Measurements from ENCODE around the gene DMPK. TPM values are rescaled to one million over a fixed set of nuclear protein-coding genes. Genes with fewer than 3 reads are reported as not detected.

Gene DMPK
- total RNA-seq, 1 donor from 2014 or later: 107 TPM

GRCh38 chr19:45809643-45810159 is 27.4 kb upstream of the DMPK start:
- Mint-ChIP-seq H3K36me3 (ENCODE audit: unreplicated experiment) (no peaks in the 10 kb centered on the region), H3K27me3 (ENCODE audit: unreplicated experiment) (no peaks in the 10 kb centered on the region), H3K4me1 (ENCODE audit: low read depth, unreplicated experiment) (peaks cover 2% of the 10 kb centered on the region), H3K9me3 (ENCODE audit: unreplicated experiment) (peaks cover 8% of the 10 kb centered on the region), H3K27ac (ENCODE audit: unreplicated experiment) (peak overlapping the region; percentile 76), H3K4me3 (ENCODE audit: unreplicated experiment) (no peak overlapping the region)
- DNase-seq: no peak
- TF ChIP-seq, protein P1, sequence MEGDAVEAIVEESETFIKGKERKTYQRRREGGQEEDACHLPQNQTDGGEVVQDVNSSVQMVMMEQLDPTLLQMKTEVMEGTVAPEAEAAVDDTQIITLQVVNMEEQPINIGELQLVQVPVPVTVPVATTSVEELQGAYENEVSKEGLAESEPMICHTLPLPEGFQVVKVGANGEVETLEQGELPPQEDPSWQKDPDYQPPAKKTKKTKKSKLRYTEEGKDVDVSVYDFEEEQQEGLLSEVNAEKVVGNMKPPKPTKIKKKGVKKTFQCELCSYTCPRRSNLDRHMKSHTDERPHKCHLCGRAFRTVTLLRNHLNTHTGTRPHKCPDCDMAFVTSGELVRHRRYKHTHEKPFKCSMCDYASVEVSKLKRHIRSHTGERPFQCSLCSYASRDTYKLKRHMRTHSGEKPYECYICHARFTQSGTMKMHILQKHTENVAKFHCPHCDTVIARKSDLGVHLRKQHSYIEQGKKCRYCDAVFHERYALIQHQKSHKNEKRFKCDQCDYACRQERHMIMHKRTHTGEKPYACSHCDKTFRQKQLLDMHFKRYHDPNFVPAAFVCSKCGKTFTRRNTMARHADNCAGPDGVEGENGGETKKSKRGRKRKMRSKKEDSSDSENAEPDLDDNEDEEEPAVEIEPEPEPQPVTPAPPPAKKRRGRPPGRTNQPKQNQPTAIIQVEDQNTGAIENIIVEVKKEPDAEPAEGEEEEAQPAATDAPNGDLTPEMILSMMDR (IDR thresholded peaks at IDR 0.05; ENCODE audit: partially characterized antibody, unreplicated experiment): no peak

DNA sequence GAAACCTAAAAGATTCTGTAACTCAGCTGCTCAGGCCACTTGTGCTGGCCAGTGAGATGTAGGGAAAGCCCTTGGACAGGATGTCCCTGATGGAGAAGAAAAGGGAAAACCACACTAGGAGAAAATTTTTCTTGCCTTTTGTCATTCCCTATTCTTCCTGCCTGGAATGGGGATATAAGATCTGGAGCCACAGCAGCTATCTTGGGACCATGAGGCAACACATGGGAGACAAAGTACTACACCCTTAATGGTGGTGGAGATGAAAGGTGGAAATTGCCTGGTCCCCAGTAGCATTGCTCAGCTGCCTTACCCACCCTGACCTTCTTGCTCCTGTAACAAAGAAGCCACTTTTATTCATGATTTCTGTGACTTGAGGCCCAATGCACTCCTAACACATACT is 23.4 kb upstream of the DMPK start:
- TF ChIP-seq, protein P1 (IDR thresholded peaks at IDR 0.05; ENCODE audit: partially characterized antibody, unreplicated experiment): no peak
- Mint-ChIP-seq H3K27ac (ENCODE audit: unreplicated experiment) (no peak overlapping the region), H3K36me3 (ENCODE audit: unreplicated experiment) (no peaks in the 10 kb centered on the region), H3K27me3 (ENCODE audit: unreplicated experiment) (peaks cover 3% of the 10 kb centered on the region), H3K4me3 (ENCODE audit: unreplicated experiment) (no peak overlapping the region), H3K9me3 (ENCODE audit: unreplicated experiment) (peaks cover 4% of the 10 kb centered on the region), H3K4me1 (ENCODE audit: low read depth, unreplicated experiment) (peaks cover 2% of the 10 kb centered on the region)
- no peak for DNase-seq

- no peak overlapping the region for H3K27ac Mint-ChIP-seq (ENCODE audit: unreplicated experiment)
These were observed 22.6 kb upstream of the DMPK start for GRCh38 chr19:45804959-45805230.

DNA sequence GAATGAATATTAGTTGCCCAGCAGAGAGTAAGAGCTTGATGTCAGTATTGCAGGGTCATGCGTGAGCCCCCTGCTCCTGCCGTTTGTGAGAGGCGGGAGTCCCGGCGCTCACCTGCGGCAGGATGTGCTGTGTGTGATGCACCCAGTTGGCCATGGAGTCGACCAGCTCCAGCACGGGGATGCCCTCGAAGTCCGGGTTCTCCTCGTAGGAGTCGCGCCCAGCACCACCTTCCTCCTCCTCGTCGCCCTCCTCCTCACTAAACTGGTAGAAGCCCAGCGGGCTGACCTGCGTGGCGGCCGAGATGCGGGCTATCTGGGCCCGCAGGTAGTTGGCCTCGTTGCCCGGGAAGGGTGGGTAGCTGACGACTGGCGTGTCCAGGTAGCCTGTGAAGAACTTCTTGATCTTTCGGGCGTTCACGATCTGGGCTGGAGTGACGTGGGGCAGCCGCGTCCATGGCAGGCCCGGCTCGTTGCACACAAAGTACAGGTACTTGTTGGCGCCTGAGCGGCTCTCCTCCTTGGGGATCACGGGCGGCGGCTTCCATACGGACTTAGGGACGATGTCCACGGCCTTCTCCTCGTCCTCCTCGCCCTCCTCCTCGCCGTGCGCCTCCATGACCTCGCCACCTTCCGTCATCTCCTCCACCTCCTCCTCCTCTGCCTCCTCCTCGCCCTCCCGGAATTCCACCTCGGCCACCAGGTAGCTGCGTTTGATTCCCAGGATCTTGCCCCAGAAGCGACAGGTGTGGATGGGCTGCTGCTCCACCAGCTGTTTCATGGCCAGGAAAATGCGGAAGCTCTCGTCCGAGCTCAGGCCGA is 22.1 kb upstream of the DMPK start:
- Mint-ChIP-seq H3K4me1 (ENCODE audit: low read depth, unreplicated experiment) (no peaks in the 10 kb centered on the region), H3K4me3 (ENCODE audit: unreplicated experiment) (no peak overlapping the region), H3K27ac (ENCODE audit: unreplicated experiment) (no peak overlapping the region), H3K36me3 (ENCODE audit: unreplicated experiment) (no peaks in the 10 kb centered on the region), H3K27me3 (ENCODE audit: unreplicated experiment) (peaks cover 3% of the 10 kb centered on the region), H3K9me3 (ENCODE audit: unreplicated experiment) (peaks cover 4% of the 10 kb centered on the region)
- no peak for DNase-seq
- TF ChIP-seq, protein P1 (IDR thresholded peaks at IDR 0.05; ENCODE audit: partially characterized antibody, unreplicated experiment): no peak

More at GRCh38 chr19:45804959-45805230, 22.6 kb upstream of the DMPK start:
- Mint-ChIP-seq H3K9me3 (ENCODE audit: unreplicated experiment) (peaks cover 4% of the 10 kb centered on the region), H3K27me3 (ENCODE audit: unreplicated experiment) (peaks cover 3% of the 10 kb centered on the region), H3K4me1 (ENCODE audit: low read depth, unreplicated experiment) (peaks cover 2% of the 10 kb centered on the region), H3K4me3 (ENCODE audit: unreplicated experiment) (no peak overlapping the region), H3K36me3 (ENCODE audit: unreplicated experiment) (no peaks in the 10 kb centered on the region)
- TF ChIP-seq, protein P1 (IDR thresholded peaks at IDR 0.05; ENCODE audit: partially characterized antibody, unreplicated experiment): no peak
- DNase-seq: no peak

DNA sequence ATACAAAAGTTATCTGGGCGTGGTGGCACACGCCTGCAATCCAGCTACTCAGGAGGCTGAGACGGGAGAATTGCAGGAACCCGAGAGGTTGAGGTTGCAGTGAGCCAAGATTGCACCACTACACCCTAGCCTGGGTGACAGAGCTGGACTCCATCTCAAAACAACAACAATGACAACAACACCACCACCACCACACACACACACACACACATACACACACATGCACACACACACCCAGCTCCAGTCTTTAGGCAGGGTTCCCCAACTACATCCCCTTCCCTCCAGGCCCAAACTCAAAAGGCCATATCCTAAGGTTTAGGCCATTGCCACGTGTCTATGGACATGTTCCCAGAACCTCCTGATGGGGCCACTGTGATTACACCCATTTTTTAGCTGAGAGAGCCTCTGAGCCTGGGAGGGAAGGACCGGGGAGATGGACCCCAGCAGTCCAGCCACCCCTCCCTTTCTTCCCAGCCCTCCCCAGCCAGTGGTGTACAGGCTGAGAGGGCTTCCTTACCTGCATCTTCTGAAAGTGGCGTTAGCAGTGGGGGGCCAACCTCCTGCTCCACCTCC is 19.4 kb upstream of the DMPK start:
- Mint-ChIP-seq H3K4me3 (ENCODE audit: unreplicated experiment) (no peak overlapping the region), H3K9me3 (ENCODE audit: unreplicated experiment) (peaks cover 4% of the 10 kb centered on the region)

More for the DNA sequence above, 19.4 kb upstream of the DMPK start:
- Mint-ChIP-seq H3K27ac (ENCODE audit: unreplicated experiment) (no peak overlapping the region), H3K27me3 (ENCODE audit: unreplicated experiment) (peaks cover 5% of the 10 kb centered on the region), H3K36me3 (ENCODE audit: unreplicated experiment) (no peaks in the 10 kb centered on the region), H3K4me1 (ENCODE audit: low read depth, unreplicated experiment) (peaks cover 3% of the 10 kb centered on the region)
- TF ChIP-seq, protein P1 (IDR thresholded peaks at IDR 0.05; ENCODE audit: partially characterized antibody, unreplicated experiment): no peak
- DNase-seq: no peak
